GM12892 (cell line): Measurements from ENCODE around the gene SMPX.

Source experiments
- POLR2A ChIP-seq: IDR thresholded peaks from 2 replicates; pipeline ENCODE4 v1.6.1; 2011; ENCODE audit warnings: low read depth, low read length, control low read depth
- POLR2AphosphoS5 ChIP-seq: IDR thresholded peaks from 2 replicates; pipeline ENCODE4 v1.6.1; 2011; ENCODE audit warnings: low read depth, low read length, control low read depth
- TAF1 ChIP-seq: IDR thresholded peaks from 2 replicates; pipeline ENCODE4 v1.6.1; 2011; ENCODE audit warnings: low read depth, mild to moderate bottlenecking, control low read depth, low read length, borderline replicate concordance

DNA sequence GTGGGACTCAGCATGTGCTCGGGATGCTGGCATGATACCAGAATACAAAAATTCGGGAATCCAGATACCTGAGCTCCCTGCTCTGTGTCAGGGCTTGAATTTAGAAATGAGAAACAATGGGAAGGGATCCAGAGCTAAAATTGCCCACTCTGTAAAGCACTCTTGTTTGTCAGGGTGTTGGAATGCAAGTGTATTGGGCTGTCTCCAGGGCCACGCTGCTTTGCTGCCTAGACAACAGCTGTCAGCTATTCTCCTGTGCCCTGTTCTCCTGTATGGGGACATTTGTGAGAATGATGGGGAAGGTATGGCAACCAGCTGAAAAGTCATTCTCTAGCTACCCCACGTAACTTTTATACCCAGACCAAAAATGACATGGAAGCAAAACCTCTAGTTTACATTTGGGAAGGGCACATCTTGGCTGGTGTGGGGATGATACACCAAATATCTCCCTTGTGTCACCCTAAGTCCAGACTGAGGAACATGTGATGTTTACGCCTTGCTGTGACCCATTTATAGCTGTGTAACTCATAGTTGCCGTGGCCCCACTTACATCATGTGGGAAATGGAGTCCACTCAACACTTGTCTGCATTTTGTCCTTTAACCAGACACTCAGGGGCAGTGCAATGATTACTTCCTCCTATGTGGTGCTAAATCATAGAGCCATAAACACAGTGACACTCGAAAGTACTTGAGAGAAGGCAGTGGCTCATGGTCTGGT lies 46.6 kb downstream of the SMPX start:
- TF ChIP-seq POLR2A: no peak
- no peak for TF ChIP-seq POLR2AphosphoS5
- no peak for TF ChIP-seq TAF1
